NCI-H748 (cell line): ENCODE measurements around the gene ANKS1B.
"Not testable (repeated sequence)": the region's sequence is repeated elsewhere in the genome, so short reads cannot be mapped to it uniquely, and the experiment has no call there.

ENCODE experiments used
- DNase-seq: peaks from one replicate; lab custom pipeline; 2025; ENCODE audit not compliant: unreplicated experiment; lab: John Stamatoyannopoulos, UW

ANKS1B gene

DNA sequence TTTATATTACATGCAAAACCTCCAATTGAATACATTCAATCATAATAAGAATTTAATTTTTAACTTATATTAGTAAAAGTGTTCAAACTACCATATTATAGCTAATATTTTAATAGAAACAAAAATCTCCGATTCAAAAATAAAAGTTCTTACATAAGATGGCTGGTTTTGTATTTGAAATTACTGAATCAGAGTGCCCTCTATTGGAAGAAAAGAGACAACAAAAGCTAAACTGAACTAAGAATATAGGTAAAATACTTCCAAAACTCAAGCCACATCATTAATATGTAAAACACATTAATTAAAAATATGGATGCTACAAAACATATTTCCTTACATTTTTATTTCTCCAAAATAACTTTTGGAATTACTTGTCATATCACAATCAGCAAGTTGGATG lies 216.9 kb downstream of the ANKS1B start:
- peak; percentile 3 for DNase-seq

GRCh38 chr12:99766408-99766807 lies 218.3 kb downstream of the ANKS1B start:
- no peak for DNase-seq

DNA sequence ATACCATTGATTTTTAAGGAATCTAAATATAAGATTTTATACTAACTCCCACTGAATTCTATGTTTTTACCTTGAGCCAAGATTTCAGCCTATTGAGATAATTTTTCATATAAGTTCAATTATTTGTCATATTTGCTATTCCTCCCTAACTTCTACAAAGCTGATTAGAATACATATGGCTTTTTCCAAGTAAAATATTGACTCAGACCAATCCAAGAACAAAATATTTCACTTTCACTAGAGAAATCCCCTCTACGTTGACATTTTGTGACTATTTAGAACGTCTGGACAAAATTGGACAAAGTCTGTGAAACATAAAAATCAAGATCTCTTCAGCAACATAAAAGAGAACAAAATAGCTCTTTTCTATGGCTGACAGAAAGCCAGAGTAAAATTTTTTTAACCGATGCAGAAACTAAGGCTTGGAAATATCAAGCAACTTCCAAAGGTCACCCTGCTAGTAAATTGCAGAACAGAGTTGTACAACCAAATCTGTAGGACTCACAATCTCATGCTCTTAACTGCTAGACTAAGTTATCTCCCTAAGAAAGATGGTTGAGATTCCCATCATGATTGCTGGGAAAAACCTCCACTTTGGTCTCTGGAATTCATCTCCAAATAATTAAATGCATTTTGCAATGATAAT lies 219.1 kb downstream of the ANKS1B start:
- DNase-seq, result no peak

DNA sequence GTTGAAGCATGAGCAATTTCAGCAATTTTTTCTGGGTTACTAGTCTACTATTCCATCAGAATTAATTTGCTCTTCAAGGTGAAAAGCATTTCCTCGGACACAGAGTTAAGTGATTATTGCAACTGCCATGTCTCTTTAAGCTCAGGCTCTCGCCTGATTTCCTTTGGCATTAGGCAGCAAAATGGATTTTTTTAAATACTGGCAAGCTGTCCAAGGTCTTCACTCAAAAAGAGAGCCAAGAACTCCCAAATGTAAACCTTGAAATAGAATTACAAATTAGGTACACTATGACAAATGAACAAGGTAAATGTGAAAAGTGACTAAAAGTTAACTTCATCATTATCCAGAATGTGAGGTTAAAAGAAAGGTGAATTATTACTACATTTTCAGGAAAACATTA lies 225.3 kb downstream of the ANKS1B start:
- DNase-seq, result no peak

GRCh38 chr12:99758997-99759396 lies 225.7 kb downstream of the ANKS1B start:
- no peak for DNase-seq

DNA sequence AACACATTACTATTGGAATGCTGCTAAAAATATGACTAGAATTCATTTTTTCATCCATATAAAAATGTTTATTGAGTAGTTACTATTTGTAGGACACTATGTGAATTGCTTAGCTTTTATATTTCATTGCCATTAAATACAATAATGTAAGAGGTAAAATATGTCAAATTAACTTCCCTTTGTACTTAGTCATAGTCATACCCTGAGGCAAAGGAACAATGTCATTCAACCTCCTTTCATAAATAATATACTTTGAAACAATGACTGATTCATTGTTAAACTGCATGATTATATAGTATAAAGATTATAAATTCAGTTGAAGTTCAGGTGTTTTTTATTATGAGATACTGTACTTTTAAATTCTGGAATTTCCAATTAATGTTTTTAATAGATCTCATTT lies 232.0 kb downstream of the ANKS1B start:
- no peak for DNase-seq

GRCh38 chr12:99746538-99746937 lies 238.2 kb downstream of the ANKS1B start:
- DNase-seq, result no peak

DNA sequence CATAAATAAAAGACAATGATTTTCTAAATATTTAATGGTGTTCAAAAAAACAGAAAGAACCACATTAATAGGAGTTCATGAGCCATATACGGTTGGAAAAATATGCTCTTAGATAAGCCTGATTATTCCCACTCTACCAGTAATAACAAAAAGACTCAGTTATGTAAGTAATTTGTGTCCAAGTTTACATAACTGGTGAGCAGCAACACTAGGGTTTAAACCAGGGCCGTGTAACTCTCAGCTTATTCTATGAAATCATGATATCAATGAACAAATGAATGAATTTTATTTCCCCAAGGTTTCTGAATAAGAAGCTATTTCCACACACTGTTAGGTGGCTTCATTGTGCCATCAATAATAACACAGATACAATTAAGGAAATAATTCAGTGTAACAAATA lies 238.8 kb downstream of the ANKS1B start:
- DNase-seq, result no peak

- DNase-seq, result no peak
Observed at GRCh38 chr12:99745121-99745520, 239.6 kb downstream of the ANKS1B start.

- no peak for DNase-seq
Observed at GRCh38 chr12:99736760-99737269, 247.9 kb downstream of the ANKS1B start.

DNA sequence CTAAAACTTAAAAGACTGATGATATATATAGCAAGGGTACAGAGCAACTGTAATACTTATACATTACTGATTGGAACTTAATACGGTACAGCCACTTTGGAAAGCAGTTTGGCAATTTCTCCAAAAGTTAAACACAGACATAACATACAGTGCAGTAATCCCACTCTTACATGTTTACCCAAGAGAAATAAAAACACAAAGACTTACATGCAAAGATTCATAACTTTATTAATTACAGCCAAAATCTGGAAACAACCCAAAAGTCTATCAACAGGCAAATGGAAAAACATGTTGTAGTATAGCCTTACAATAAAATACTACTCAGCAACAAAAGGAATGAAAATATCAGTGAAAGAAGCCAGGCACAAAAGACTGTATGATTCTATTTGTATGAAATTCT lies 252.6 kb downstream of the ANKS1B start:
- no peak for DNase-seq

GRCh38 chr12:99722690-99723486 lies 261.8 kb downstream of the ANKS1B start:
- DNase-seq, result no peak

GRCh38 chr12:99721715-99722275 lies 262.9 kb downstream of the ANKS1B start:
- DNase-seq, result no peak

DNA sequence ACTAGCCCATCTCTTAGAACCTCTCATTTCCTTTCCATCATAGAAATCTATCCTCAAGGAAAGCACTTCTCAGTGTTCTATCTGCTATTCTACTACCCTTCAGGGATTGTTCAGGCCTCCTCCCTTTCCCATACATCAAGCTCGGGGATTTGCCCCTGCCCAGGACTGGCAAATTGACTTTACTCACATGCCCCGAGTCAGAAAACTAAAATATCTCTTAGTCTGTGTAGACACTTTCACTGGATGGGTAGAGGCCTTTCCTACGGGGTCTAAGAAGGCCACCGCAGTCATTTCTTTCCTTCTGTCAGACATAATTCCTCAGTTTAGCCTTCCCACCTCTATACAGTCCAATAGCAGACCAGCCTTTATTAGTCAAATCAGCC lies 264.7 kb downstream of the ANKS1B start:
- DNase-seq, result not testable (repeated sequence)

GRCh38 chr12:99719411-99720082 lies 265.2 kb downstream of the ANKS1B start:
- not testable (repeated sequence) for DNase-seq

- not testable (repeated sequence) for DNase-seq
Observed at GRCh38 chr12:99715841-99716510, 268.8 kb downstream of the ANKS1B start.

DNA sequence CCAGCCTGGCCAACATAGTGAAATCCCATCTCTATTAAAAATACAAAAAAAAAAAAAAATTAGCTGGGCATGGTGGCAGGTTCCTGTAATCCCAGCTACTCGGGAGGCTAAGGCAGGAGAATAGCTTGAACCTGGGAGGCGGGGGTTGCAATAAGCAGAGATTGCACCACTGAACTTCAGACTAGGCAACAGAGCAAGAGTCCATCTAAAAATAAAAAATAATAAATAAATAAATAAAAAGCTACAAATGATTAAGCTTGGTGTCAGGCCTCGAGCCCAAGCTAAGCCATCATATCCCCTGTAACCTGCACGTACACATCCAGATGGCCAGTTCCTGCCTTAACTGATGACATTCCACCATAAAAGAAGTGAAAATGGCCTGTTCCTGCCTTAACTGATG lies 269.8 kb downstream of the ANKS1B start:
- not testable (repeated sequence) for DNase-seq

DNA sequence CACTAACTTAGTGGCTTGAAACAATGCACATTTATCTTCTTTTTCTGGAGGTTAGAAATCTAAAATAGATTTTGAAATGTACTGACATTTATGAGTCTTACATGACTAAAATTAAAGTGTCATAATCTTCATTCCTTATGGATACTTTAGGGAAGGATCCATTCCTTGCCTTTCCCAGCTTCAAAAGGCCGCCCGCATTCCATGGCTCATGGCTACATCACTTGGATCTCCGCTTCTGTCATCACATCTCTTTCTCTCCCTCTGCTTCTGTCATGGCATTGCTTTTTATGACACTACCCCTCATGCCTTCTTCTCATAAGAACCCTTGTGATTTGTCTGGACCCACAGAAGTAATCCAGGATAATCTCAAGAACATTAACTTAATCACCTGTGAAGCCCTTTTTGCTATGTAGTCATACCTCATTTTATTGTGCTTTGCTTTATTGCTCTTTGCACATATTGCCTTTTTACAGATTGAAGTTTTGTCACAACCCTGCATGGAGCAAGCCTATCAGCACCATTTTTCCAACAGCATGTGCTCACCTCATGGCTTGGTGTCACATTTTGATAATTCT lies 270.7 kb downstream of the ANKS1B start:
- no peak for DNase-seq

DNA sequence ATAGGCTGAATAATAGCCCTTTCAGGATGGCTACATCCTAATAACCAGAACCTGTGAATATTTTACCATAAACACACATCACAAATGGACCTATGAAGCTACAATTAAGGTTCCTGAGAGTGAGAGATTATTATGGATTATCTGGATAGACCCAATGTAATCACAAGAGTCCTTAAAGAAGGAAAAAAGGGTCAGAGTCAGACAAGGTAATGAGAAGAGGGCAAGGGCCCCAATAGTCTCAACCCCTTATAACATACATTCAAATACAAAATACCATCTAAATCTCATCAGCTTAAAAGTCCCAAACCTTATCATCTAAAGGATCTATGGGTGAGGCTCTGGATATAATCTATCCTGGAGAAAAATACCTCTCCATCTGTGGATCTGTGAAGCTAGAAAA lies 272.5 kb downstream of the ANKS1B start:
- no peak for DNase-seq

- DNase-seq, result no peak
Observed at GRCh38 chr12:99711246-99711645, 273.5 kb downstream of the ANKS1B start.

GRCh38 chr12:99709619-99710018 lies 275.1 kb downstream of the ANKS1B start:
- DNase-seq, result no peak
